ENCODE measurements around the gene CNDP1. TPM values are rescaled to one million over a fixed set of nuclear protein-coding genes. Genes with fewer than 3 reads are reported as not detected.

CNDP1 gene
- total and polyA plus RNA-seq, 2 donors (not counting 1 experiment from before 2014, with no cell fraction given), result 0.19 to 0.57 TPM

DNA sequence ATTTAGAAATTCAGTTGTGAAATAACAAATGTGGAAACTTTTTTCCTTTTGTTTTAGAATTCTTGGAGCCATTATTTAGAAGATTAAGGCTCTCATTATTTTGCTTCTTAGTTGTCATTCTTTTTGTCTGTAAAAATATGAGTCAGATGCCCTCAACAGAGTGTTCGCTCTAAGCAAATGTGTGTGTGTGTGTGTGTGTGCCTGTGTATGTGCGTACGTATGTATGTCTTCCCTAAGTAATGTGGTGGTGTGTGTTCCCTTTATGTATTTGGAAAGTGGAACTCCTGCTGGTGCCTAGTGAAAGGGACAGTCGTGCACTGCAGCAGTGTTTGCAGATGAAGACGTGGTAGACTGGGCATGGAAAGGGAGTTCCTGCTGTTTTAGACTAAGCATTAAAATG is 90.9 kb downstream of the CNDP1 start:
- ATAC-seq (ENCODE audit: low read depth), result no peak
- Histone ChIP-seq H2AFZ (ENCODE audit: insufficient read depth, low read depth, low read length, poor library complexity, severe bottlenecking) (no peak overlapping the region), H3K36me3 (replicated peaks in 1 of 2; ENCODE audit: control extremely low read depth in 1 of 2, control insufficient read depth in 1 of 2, extremely low read depth in 1 of 2, insufficient read depth in 2 of 2, low read length in 1 of 2) (no peaks in the 10 kb centered on the region), H3K27me3 (replicated peaks in 1 of 4; ENCODE audit: control extremely low read depth in 1 of 4, control insufficient read depth in 3 of 4, insufficient read depth in 4 of 4, low read length in 3 of 4) (no peaks in the 10 kb centered on the region), H3K27ac (ENCODE audit: low read length in 2 of 2) (no peak overlapping the region), H3K4me1 (ENCODE audit: control insufficient read depth in 2 of 2, insufficient read depth in 2 of 2, low read length in 2 of 2) (no peaks in the 10 kb centered on the region), H3K4me2 (replicated peaks; ENCODE audit: low read depth, low read length, poor library complexity, severe bottlenecking) (no peak overlapping the region), H4K20me1 (ENCODE audit: control insufficient read depth, insufficient read depth, low read length, poor library complexity, severe bottlenecking) (peaks cover 30% of the 10 kb centered on the region), H3K4me3 (ENCODE audit: control extremely low read depth in 1 of 5, extremely low read depth in 1 of 5, insufficient read depth in 1 of 5, low read depth in 2 of 5, low read length in 4 of 5) (no peak overlapping the region), H3K9me3 (ENCODE audit: control extremely low read depth in 1 of 3, control insufficient read depth in 2 of 3, insufficient read depth in 1 of 3, low read length in 2 of 3) (peaks cover 0 to 3% (median 0%) of the 10 kb centered on the region in 3 donors), H3K79me2 (ENCODE audit: control insufficient read depth, insufficient read depth, low read length) (peaks cover 40% of the 10 kb centered on the region), H3K9ac (ENCODE audit: low read length) (no peak overlapping the region)
- intact Hi-C loops (cut with micrococcal nuclease), result no loop called here
- H3K9me3 Mint-ChIP-seq (ENCODE audit: insufficient read depth), result no peaks in the 10 kb centered on the region
- no peaks in the 10 kb centered on the region for H3K27me3 Mint-ChIP-seq
- H3K4me3 Mint-ChIP-seq, result no peak overlapping the region
- CTCF ChIA-PET, result no interaction called here
- DNase-seq, result no peak
- H3K4me1 Mint-ChIP-seq, result peaks cover 13% of the 10 kb centered on the region
- POLR2A ChIA-PET, result no interaction called here
- 89% methylated on average over 4 of the region's 5 CpGs for WGBS (ENCODE audit: insufficient coverage)
- TF ChIP-seq EZH2 (IDR thresholded peaks at IDR 0.05; ENCODE audit: borderline replicate concordance, insufficient read depth, low read depth, low read length, poor library complexity, severe bottlenecking), result no peak
- no peak for TF ChIP-seq CTCF (IDR thresholded peaks at IDR 0.05)
- H3K27ac Mint-ChIP-seq, result no peak overlapping the region

DNA sequence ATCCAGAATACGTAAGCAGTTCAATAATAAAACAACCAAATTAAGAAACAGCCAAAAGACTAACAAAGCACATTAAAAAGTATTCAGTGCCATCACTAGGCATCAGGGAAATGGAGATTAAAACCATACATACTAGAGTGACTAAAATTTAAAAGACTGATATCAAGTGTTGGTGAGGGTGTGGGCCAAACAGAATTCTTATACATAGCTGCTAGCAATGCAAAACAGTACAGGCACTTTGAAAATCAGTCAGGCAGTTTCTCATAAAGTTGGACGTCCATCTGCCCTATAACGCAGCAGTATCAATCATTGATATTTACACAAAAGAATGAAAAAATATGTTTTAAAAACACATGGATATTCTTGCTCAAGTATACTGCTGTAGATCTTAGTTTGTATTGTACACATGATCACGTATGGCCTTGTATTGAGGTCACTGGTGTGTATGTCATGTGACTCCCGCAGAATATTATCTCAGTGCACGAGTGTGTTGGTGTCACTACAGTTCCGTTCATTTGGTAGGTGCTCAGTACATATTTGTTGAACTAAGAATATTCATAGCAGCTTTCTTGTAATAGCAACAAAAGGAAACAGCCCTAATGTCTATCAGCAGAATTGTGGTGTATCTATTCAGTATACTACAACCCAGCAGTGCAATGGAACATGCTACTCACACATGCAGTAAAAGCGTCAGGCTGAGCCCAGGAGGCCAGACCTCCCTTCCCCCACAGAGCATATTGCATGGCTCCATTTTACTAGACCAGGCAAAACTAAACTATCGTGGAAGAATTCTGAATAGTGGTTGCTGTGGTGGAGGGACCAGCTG is 92.0 kb downstream of the CNDP1 start:
- Histone ChIP-seq H4K20me1 (ENCODE audit: control insufficient read depth, insufficient read depth, low read length, poor library complexity, severe bottlenecking) (peaks cover 25% of the 10 kb centered on the region), H3K9ac (ENCODE audit: low read length) (no peak overlapping the region), H3K79me2 (ENCODE audit: control insufficient read depth, insufficient read depth, low read length) (peaks cover 31% of the 10 kb centered on the region), H3K27me3 (replicated peaks in 1 of 4; ENCODE audit: control extremely low read depth in 1 of 4, control insufficient read depth in 3 of 4, insufficient read depth in 4 of 4, low read length in 3 of 4) (no peaks in the 10 kb centered on the region), H3K4me2 (replicated peaks; ENCODE audit: low read depth, low read length, poor library complexity, severe bottlenecking) (no peak overlapping the region), H2AFZ (ENCODE audit: insufficient read depth, low read depth, low read length, poor library complexity, severe bottlenecking) (no peak overlapping the region), H3K27ac (ENCODE audit: low read length in 2 of 2) (no peak overlapping the region), H3K36me3 (replicated peaks in 1 of 2; ENCODE audit: control extremely low read depth in 1 of 2, control insufficient read depth in 1 of 2, extremely low read depth in 1 of 2, insufficient read depth in 2 of 2, low read length in 1 of 2) (no peaks in the 10 kb centered on the region), H3K9me3 (ENCODE audit: control extremely low read depth in 1 of 3, control insufficient read depth in 2 of 3, insufficient read depth in 1 of 3, low read length in 2 of 3) (peaks cover 0 to 3% (median 0%) of the 10 kb centered on the region in 3 donors), H3K4me3 (ENCODE audit: control extremely low read depth in 1 of 5, extremely low read depth in 1 of 5, insufficient read depth in 1 of 5, low read depth in 2 of 5, low read length in 4 of 5) (no peak overlapping the region), H3K4me1 (ENCODE audit: control insufficient read depth in 2 of 2, insufficient read depth in 2 of 2, low read length in 2 of 2) (no peaks in the 10 kb centered on the region)
- no peak for TF ChIP-seq EZH2 (IDR thresholded peaks at IDR 0.05; ENCODE audit: borderline replicate concordance, insufficient read depth, low read depth, low read length, poor library complexity, severe bottlenecking)
- TF ChIP-seq CTCF (IDR thresholded peaks at IDR 0.05), result no peak
- CTCF ChIA-PET, result no interaction called here
- Mint-ChIP-seq H3K9me3 (ENCODE audit: insufficient read depth) (no peaks in the 10 kb centered on the region), H3K27me3 (no peaks in the 10 kb centered on the region), H3K27ac (no peak overlapping the region), H3K4me1 (peaks cover 16% of the 10 kb centered on the region), H3K4me3 (no peak overlapping the region)
- 100% methylated on average over 1 of the region's 9 CpGs for WGBS (ENCODE audit: insufficient coverage)
- POLR2A ChIA-PET, result no interaction called here
- intact Hi-C loops (cut with micrococcal nuclease), result no loop called here
- DNase-seq, result no peak
- ATAC-seq (ENCODE audit: low read depth), result no peak

Data from B cell (primary cell).